HepG2 (cell line): ENCODE data around the gene ARL5C. TPM values are rescaled to one million over a fixed set of nuclear protein-coding genes. Genes with fewer than 3 reads are reported as not detected.

Source experiments
- CEBPG ChIP-seq: IDR thresholded peaks from 2 replicates; pipeline ENCODE4 v1.6.1; 2016
- CENPT ChIP-seq: sonication (generic); formaldehyde crosslinking; IDR thresholded peaks from 2 replicates; pipeline ENCODE4 v1.8.0; 2022; ENCODE audit warnings: low read depth, mild to moderate bottlenecking, moderate library complexity, missing genetic modification reagents
- FOSL2 ChIP-seq: sonication (generic); formaldehyde crosslinking; IDR thresholded peaks from 2 replicates; pipeline ENCODE4 v1.4.0; 2020; ENCODE audit warnings: missing genetic modification reagents
- KAT8 ChIP-seq: IDR thresholded peaks from 2 replicates; pipeline ENCODE4 v1.6.1; 2016; ENCODE audit warnings: missing genetic modification reagents, missing compliant biosample characterization
- KLF16 ChIP-seq, 2 experiments: sonication (generic) in 1 of 2; formaldehyde crosslinking in 1 of 2; IDR thresholded peaks; 2 replicates each; pipeline versions ENCODE4 v1.6.1 to v1.8.0; 2016 to 2023; ENCODE audit warnings: missing genetic modification reagents in 2 of 2, missing compliant biosample characterization in 1 of 2
- RAD51 ChIP-seq: fragments of 450-650 bp; IDR thresholded peaks from 2 replicates; pipeline ENCODE4 v1.6.1; 2016; ENCODE audit warnings: borderline replicate concordance
- YEATS4 ChIP-seq: sonication (generic); formaldehyde crosslinking; IDR thresholded peaks from 2 replicates; pipeline ENCODE4 v1.4.0; 2020; ENCODE audit warnings: missing genetic modification reagents, borderline replicate concordance
- ZNF7 ChIP-seq: IDR thresholded peaks from 2 replicates; pipeline ENCODE4 v1.6.1; 2016; ENCODE audit warnings: missing biosample characterization, missing genetic modification reagents
- ZNF776 ChIP-seq: sonication (generic); formaldehyde crosslinking; IDR thresholded peaks from 2 replicates; pipeline ENCODE4 v1.4.0; 2020; ENCODE audit warnings: mild to moderate bottlenecking, missing genetic modification reagents
- ZNF850 ChIP-seq: sonication (generic); formaldehyde crosslinking; conservative IDR thresholded peaks from 2 replicates; pipeline ENCODE4 v1.9.0; 2021; ENCODE audit warnings: mild to moderate bottlenecking, missing genetic modification reagents
- ZSCAN9 ChIP-seq: IDR thresholded peaks from 2 replicates; pipeline ENCODE4 v1.6.1; 2016; ENCODE audit warnings: borderline replicate concordance
- polyA plus RNA-seq, 8 experiments: library from polyadenylated mRNA; depleted of rRNA in 3 of 8; stranded (reverse) in 7 of 8; unstranded in 1 of 8; fragments of >200 nt; fragmentation: Illumina TruSeq in 4 of 8; extraction: Trizol in 4 of 8; gene quantifications; 2 replicates each; pipeline versions ENCODE4 v1.2.1 to v1.2.3, GENCODE V29; 2011 to 2016; ENCODE audit warnings: low read depth in 4 of 8, missing spikeins in 1 of 8, mixed read lengths in 1 of 8; ENCODE audit not compliant: insufficient read depth in 1 of 8
- total RNA-seq, 5 experiments: library from RNA; depleted of rRNA; stranded (reverse); fragments of >200 nt; fragmentation: Illumina TruSeq; extraction: Trizol; gene quantifications; 2 replicates each; pipeline ENCODE4 v1.2.3, GENCODE V29; 2016; ENCODE audit warnings: low read depth in 1 of 5
- TF ChIP-seq, protein P1 (sequence below), 2 experiments: sonication (generic) in 1 of 2; formaldehyde crosslinking in 1 of 2; IDR thresholded peaks; 2 replicates each; pipeline versions ENCODE4 v1.6.1 to v1.9.0; 2014 to 2022; ENCODE audit warnings: antibody characterized with exemption in 1 of 2, borderline replicate concordance in 1 of 2, inconsistent platforms in 1 of 2, low read depth in 1 of 2, missing genetic modification reagents in 1 of 2
- TF ChIP-seq, protein P2 (sequence below): sonication (generic); formaldehyde crosslinking; IDR thresholded peaks from 2 replicates; pipeline ENCODE4 v1.4.0; 2020; ENCODE audit warnings: mild to moderate bottlenecking, missing genetic modification reagents, borderline replicate concordance
- TF ChIP-seq, protein P3 (sequence below): sonication (generic); formaldehyde crosslinking; IDR thresholded peaks from 2 replicates; pipeline ENCODE4 v1.5.1; 2020; ENCODE audit warnings: missing genetic modification reagents, mild to moderate bottlenecking, borderline replicate concordance
- TF ChIP-seq, protein P4 (sequence below): sonication (generic); formaldehyde crosslinking; IDR thresholded peaks from 2 replicates; pipeline ENCODE4 v1.9.0; 2021; ENCODE audit warnings: missing genetic modification reagents, mild to moderate bottlenecking, borderline replicate concordance
- TF ChIP-seq, protein P5 (sequence below): IDR thresholded peaks from 2 replicates; pipeline ENCODE4 v1.6.1; 2016; ENCODE audit warnings: low read depth

ARL5C gene
- total and polyA plus RNA-seq, 2 of the 13 experiments (the other 11 are each of a cell fraction or from before 2014, with no cell fraction given), result not detected

DNA sequence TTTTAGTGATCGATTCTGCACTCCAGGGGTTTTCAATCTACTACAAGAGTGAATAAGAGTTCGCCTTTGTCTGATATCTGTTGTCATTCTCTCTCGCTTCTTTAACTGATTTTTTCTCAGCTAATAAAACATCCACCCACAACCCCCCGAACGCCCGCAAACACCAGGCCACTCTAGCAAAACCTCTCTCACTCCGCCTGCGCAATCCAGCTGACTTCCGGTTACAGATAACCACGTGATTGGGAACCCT lies 33.8 kb upstream of the ARL5C start (continued):
- TF ChIP-seq, protein P1, sequence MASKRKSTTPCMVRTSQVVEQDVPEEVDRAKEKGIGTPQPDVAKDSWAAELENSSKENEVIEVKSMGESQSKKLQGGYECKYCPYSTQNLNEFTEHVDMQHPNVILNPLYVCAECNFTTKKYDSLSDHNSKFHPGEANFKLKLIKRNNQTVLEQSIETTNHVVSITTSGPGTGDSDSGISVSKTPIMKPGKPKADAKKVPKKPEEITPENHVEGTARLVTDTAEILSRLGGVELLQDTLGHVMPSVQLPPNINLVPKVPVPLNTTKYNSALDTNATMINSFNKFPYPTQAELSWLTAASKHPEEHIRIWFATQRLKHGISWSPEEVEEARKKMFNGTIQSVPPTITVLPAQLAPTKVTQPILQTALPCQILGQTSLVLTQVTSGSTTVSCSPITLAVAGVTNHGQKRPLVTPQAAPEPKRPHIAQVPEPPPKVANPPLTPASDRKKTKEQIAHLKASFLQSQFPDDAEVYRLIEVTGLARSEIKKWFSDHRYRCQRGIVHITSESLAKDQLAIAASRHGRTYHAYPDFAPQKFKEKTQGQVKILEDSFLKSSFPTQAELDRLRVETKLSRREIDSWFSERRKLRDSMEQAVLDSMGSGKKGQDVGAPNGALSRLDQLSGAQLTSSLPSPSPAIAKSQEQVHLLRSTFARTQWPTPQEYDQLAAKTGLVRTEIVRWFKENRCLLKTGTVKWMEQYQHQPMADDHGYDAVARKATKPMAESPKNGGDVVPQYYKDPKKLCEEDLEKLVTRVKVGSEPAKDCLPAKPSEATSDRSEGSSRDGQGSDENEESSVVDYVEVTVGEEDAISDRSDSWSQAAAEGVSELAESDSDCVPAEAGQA (IDR thresholded peaks at IDR 0.05; ENCODE audit: low read depth), result no peak
- TF ChIP-seq, protein P1 (CRISPR knock-in tag; IDR thresholded peaks at IDR 0.05; ENCODE audit: borderline replicate concordance), result no peak
- 0 out of 2 replicates have a peak, but pooled peaks have one; percentile 28 for TF ChIP-seq ZNF850 (CRISPR knock-in tag)
- TF ChIP-seq ZNF776 (CRISPR knock-in tag), result no peak
- TF ChIP-seq YEATS4 (CRISPR knock-in tag), result no peak
- TF ChIP-seq, protein P2, sequence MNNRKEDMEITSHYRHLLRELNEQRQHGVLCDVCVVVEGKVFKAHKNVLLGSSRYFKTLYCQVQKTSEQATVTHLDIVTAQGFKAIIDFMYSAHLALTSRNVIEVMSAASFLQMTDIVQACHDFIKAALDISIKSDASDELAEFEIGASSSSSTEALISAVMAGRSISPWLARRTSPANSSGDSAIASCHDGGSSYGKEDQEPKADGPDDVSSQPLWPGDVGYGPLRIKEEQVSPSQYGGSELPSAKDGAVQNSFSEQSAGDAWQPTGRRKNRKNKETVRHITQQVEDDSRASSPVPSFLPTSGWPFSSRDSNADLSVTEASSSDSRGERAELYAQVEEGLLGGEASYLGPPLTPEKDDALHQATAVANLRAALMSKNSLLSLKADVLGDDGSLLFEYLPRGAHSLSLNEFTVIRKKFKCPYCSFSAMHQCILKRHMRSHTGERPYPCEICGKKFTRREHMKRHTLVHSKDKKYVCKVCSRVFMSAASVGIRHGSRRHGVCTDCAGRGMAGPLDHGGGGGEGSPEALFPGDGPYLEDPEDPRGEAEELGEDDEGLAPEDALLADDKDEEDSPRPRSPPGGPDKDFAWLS (CRISPR knock-in tag), result no peak
- TF ChIP-seq, protein P3, sequence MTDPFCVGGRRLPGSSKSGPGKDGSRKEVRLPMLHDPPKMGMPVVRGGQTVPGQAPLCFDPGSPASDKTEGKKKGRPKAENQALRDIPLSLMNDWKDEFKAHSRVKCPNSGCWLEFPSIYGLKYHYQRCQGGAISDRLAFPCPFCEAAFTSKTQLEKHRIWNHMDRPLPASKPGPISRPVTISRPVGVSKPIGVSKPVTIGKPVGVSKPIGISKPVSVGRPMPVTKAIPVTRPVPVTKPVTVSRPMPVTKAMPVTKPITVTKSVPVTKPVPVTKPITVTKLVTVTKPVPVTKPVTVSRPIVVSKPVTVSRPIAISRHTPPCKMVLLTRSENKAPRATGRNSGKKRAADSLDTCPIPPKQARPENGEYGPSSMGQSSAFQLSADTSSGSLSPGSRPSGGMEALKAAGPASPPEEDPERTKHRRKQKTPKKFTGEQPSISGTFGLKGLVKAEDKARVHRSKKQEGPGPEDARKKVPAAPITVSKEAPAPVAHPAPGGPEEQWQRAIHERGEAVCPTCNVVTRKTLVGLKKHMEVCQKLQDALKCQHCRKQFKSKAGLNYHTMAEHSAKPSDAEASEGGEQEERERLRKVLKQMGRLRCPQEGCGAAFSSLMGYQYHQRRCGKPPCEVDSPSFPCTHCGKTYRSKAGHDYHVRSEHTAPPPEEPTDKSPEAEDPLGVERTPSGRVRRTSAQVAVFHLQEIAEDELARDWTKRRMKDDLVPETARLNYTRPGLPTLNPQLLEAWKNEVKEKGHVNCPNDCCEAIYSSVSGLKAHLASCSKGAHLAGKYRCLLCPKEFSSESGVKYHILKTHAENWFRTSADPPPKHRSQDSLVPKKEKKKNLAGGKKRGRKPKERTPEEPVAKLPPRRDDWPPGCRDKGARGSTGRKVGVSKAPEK (CRISPR knock-in tag), result no peak
- no peak for TF ChIP-seq ZNF7 (CRISPR knock-in tag)
- no peak for TF ChIP-seq FOSL2 (CRISPR knock-in tag)
- TF ChIP-seq CENPT (CRISPR knock-in tag), result no peak
- TF ChIP-seq CEBPG, result peak; percentile 87
- peak; percentile 16; the same call in 1 of the 2 replicates for TF ChIP-seq ZSCAN9 (CRISPR knock-in tag)
- TF ChIP-seq RAD51, result no peak; the same call in 1 of the 2 replicates
- TF ChIP-seq, protein P4, sequence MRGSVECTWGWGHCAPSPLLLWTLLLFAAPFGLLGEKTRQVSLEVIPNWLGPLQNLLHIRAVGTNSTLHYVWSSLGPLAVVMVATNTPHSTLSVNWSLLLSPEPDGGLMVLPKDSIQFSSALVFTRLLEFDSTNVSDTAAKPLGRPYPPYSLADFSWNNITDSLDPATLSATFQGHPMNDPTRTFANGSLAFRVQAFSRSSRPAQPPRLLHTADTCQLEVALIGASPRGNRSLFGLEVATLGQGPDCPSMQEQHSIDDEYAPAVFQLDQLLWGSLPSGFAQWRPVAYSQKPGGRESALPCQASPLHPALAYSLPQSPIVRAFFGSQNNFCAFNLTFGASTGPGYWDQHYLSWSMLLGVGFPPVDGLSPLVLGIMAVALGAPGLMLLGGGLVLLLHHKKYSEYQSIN, result no peak
- peak; percentile 92 for TF ChIP-seq KAT8
- 0 out of 4 replicates have a peak, but pooled peaks of 1 of the 2 experiments have one; percentile 13 for TF ChIP-seq KLF16 (CRISPR knock-in tag; IDR thresholded peaks at IDR 0.05)
- TF ChIP-seq, protein P5, sequence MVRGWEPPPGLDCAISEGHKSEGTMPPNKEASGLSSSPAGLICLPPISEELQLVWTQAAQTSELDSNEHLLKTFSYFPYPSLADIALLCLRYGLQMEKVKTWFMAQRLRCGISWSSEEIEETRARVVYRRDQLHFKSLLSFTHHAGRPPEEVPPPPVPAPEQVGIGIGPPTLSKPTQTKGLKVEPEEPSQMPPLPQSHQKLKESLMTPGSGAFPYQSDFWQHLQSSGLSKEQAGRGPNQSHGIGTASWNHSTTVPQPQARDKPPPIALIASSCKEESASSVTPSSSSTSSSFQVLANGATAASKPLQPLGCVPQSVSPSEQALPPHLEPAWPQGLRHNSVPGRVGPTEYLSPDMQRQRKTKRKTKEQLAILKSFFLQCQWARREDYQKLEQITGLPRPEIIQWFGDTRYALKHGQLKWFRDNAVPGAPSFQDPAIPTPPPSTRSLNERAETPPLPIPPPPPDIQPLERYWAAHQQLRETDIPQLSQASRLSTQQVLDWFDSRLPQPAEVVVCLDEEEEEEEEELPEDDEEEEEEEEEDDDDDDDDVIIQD (CRISPR knock-in tag), result 0 out of 2 replicates have a peak, but pooled peaks have one; percentile 12
